ENCODE results near the gene SDE2. TPM values are rescaled to one million over a fixed set of nuclear protein-coding genes. Genes with fewer than 3 reads are reported as not detected.

SDE2 gene
- total and polyA plus RNA-seq, 2 of the 8 experiments (the other 6 are each of a cell fraction or from before 2014, with no cell fraction given): 8.5 to 16.7 TPM

DNA sequence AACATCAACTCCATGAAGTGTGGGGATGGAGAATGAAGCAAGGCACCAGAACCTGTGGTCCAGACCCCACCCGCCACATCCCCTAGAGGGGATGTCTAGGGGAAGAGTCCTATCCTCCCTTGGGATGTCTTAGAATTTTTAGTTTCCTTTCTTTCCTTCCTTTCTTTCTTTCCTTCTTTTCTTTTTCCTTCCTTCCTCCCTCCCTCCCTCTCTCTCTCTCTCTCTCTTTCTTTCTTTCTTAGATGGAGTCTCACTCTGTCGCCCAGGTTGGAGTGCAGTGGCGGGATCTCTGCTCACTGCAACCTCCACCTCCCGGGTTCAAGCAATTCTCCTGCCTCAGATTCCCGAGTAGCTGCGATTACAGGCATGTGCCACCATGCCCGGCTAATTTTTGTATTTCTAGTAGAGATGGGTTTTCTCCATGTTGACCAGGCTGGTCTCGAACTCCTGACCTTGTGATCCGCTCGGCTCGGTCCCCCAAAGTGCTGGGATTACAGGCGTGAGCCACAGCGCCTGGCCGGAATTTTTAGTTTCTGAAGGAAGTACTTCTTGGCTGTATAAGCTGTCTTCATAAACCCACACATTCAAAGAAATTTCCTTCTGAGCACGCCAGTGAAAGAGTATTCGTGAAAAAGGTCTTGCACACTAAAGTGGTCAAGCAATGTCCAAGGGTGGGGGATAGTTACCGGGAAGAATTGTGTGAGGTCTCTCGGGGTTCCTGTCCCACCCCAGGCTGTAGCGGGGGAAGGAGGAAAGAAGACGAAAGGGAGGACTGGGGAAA is 37.3 kb downstream of the SDE2 start:
- no peaks in the 10 kb centered on the region for H3K36me3 ChIP-seq (ENCODE audit: control insufficient read depth in 2 of 4, insufficient read depth in 4 of 4, low read length in 3 of 4)
- no peak overlapping the region for H2BK120ac ChIP-seq (replicated peaks; ENCODE audit: low read depth, low read length)
- no peak overlapping the region for H2BK20ac ChIP-seq (ENCODE audit: low read length)
- no peaks in the 10 kb centered on the region for H3K79me1 ChIP-seq (ENCODE audit: low read depth, low read length)
- no peaks in the 10 kb centered on the region for H3K9me3 ChIP-seq (ENCODE audit: insufficient read depth in 2 of 2, low read depth in 1 of 2, low read length in 1 of 2)
- POLR2A ChIA-PET (ENCODE audit: partially characterized antibody): interaction anchor here (0.8 to 1.4 kb wide), 6 partner anchors 10 to 101 kb away, joined by 3 to 5 read pairs (median 4); partner anchors contain the start of genes H3-3A and SDE2
- H3K27me3 ChIP-seq (replicated peaks in 1 of 4; ENCODE audit: control insufficient read depth in 3 of 4, extremely low read depth in 1 of 4, insufficient read depth in 3 of 4, low read length in 3 of 4): no peaks in the 10 kb centered on the region
- no peaks in the 10 kb centered on the region for H3K4me1 ChIP-seq (replicated peaks in 1 of 4; ENCODE audit: control insufficient read depth in 3 of 4, insufficient read depth in 4 of 4, low read length in 3 of 4)
- no peak overlapping the region for H2BK5ac ChIP-seq (ENCODE audit: low read depth, low read length)
- H3K4me3 ChIP-seq (ENCODE audit: extremely low read depth in 1 of 4, insufficient read depth in 2 of 4, low read depth in 3 of 4, low read length in 4 of 4): no peak overlapping the region
- no peak overlapping the region for H3K14ac ChIP-seq (ENCODE audit: insufficient read length)
- WGBS, 2 experiments (ENCODE audit: extremely low coverage in 1 of 2, insufficient coverage in 1 of 2, insufficient read length in 1 of 2, insufficient replicate concordance in 2 of 2, low coverage in 1 of 2, low lambda C conversion rate in 2 of 2, missing lambda C conversion rate in 1 of 2): 85% methylated on average over 17 of the region's 20 CpGs; no CpG with 5 or more reads in 1 of the 2 experiments
- H3K23ac ChIP-seq (ENCODE audit: insufficient read length): no peak overlapping the region
- TF ChIP-seq SIX5 (IDR thresholded peaks at IDR 0.05; ENCODE audit: low read depth, low read length): no peak
- FAIRE-seq (no peak), DNase-seq (ENCODE audit: low read depth in 1 of 2, low spot score in 2 of 2) (no peak)
- no peak overlapping the region for H2BK15ac ChIP-seq (ENCODE audit: low read length)
- no peak overlapping the region for H3K56ac ChIP-seq (replicated peaks; ENCODE audit: insufficient read length, low read depth, low read length)
- no peak overlapping the region for H4K8ac ChIP-seq (ENCODE audit: extremely low read depth, insufficient read depth, low read length)
- no peak overlapping the region for H3K27ac ChIP-seq (ENCODE audit: low read depth, low read length)
- H3K4ac ChIP-seq (replicated peaks; ENCODE audit: insufficient read length, low read depth, low read length): no peak overlapping the region
- H4K91ac ChIP-seq (replicated peaks; ENCODE audit: insufficient read length, low read length): no peak overlapping the region
- no peaks in the 10 kb centered on the region for H3K23me2 ChIP-seq (ENCODE audit: low read depth, low read length)
- no peaks in the 10 kb centered on the region for H4K20me1 ChIP-seq (replicated peaks in 1 of 2; ENCODE audit: control insufficient read depth in 1 of 2, insufficient read depth in 2 of 2, low read length in 2 of 2)
- H4K5ac ChIP-seq (ENCODE audit: insufficient read length, low read depth, low read length): no peak overlapping the region
- H3K79me2 ChIP-seq (ENCODE audit: control insufficient read depth in 1 of 2, insufficient read depth in 2 of 2, low read length in 2 of 2): no peaks in the 10 kb centered on the region
- H2AK5ac ChIP-seq (ENCODE audit: low read depth, low read length): no peak overlapping the region
- H3K4me2 ChIP-seq (ENCODE audit: insufficient read depth in 1 of 2, low read depth in 2 of 2, low read length in 2 of 2): no peak overlapping the region
- H3K9ac ChIP-seq (replicated peaks in 1 of 4; ENCODE audit: extremely low read depth in 1 of 4, low read depth in 3 of 4, low read length in 3 of 4): no peak overlapping the region
- H2BK12ac ChIP-seq (ENCODE audit: low read depth, low read length): no peak overlapping the region
- H3K18ac ChIP-seq (ENCODE audit: extremely low read depth, low read length): no peak overlapping the region
- CTCF ChIA-PET (ENCODE audit: partially characterized antibody): interaction anchor here (0.5 to 7.4 kb wide), 43 partner anchors 8 to 511 kb away, joined by 3 to 86 read pairs (median 5); partner anchors contain the start of genes LEFTY2, PYCR2, SDE2 and TMEM63A
- H2AFZ ChIP-seq (ENCODE audit: low read length): no peak overlapping the region

Data from H1 (cell line).